Hepatocyte (in vitro differentiated cells): ENCODE measurements around the gene ATP5IF1.

ENCODE experiments used
- EZH2 ChIP-seq: fragments of 200-600 bp; sonication (generic); IDR thresholded peaks from 2 replicates; pipeline ENCODE4 v1.6.1; 2016; ENCODE audit warnings: antibody characterized with exemption, mild to moderate bottlenecking, borderline replicate concordance
- EZH2phosphoT487 ChIP-seq: fragments of 200-600 bp; sonication (generic); IDR thresholded peaks from one replicate; pipeline ENCODE4 v1.6.1; 2018; ENCODE audit warnings: antibody characterized with exemption, mild to moderate bottlenecking, low read depth, moderate library complexity; ENCODE audit not compliant: unreplicated experiment, severe bottlenecking
- TF ChIP-seq, protein P1 (sequence below): fragments of 200-600 bp; sonication (generic); IDR thresholded peaks from 2 replicates; pipeline ENCODE4 v1.5.1; 2016; ENCODE audit warnings: antibody characterized with exemption, mild to moderate bottlenecking; ENCODE audit not compliant: poor library complexity

DNA sequence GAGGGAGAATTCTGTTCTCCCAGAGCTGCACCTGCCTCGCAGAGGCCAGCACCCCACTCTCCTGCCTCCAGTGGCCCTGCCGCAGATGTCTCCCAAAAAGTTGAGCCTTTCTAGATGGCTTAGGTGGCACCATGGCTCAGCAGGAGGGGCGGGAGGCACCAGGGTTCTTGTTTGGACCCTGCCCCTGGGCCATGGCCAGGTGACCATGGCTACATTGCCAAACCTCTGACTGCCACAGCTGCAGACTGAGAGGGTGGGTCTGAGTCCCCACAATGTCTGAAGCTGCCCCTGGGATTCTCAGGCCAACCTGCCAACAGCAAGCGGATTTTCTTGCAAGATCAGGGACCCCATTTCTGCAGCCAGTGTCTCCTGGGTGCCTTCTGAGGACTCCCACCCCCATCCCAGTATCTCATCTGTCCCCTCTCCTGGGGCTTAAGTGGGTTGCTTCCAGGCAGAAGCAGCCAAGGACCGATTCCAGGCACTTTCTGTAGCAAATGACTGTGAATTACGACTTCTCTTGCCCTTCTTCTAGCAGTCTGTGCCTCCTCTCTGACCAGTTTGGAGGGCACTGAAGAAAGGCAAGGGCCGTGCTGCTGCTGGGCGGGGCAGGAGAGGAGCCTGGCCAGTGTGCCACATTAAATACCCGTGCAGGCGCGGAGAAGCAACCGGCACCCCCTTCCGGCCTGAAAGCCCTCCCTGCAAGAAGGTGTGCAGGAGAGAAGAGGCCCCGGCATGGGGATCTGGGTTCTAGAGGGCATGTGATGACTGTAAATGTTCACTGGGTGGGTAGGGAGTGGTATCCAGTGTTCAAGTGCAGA, 45.9 kb downstream of the ATP5IF1 start:
- TF ChIP-seq, protein P1, sequence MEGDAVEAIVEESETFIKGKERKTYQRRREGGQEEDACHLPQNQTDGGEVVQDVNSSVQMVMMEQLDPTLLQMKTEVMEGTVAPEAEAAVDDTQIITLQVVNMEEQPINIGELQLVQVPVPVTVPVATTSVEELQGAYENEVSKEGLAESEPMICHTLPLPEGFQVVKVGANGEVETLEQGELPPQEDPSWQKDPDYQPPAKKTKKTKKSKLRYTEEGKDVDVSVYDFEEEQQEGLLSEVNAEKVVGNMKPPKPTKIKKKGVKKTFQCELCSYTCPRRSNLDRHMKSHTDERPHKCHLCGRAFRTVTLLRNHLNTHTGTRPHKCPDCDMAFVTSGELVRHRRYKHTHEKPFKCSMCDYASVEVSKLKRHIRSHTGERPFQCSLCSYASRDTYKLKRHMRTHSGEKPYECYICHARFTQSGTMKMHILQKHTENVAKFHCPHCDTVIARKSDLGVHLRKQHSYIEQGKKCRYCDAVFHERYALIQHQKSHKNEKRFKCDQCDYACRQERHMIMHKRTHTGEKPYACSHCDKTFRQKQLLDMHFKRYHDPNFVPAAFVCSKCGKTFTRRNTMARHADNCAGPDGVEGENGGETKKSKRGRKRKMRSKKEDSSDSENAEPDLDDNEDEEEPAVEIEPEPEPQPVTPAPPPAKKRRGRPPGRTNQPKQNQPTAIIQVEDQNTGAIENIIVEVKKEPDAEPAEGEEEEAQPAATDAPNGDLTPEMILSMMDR, result no peak
- no peak for TF ChIP-seq EZH2phosphoT487
- TF ChIP-seq EZH2, result no peak
